Measurements from ENCODE around the gene ZBTB7B.

DNA sequence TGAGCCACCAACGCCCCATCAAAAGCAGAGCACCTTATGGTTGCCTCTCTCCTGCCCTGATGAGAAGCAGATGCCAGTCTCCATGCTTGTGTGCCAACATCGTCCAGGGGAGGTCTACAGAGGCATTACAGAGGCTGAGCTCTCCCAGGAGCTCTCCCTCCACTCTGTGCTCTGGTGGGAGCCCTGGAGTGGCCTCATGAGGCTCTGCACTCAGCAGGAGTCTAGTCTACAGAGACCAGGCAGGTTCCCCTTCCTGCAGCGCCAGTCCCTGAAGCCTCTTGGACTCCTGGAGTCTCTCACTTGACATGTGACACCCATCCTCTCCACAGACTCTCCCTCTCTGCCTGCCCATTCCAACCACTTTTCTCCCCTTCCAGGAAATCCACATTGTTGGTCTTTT is 34.4 kb downstream of the ZBTB7B start:
- TF ChIP-seq, protein P1, sequence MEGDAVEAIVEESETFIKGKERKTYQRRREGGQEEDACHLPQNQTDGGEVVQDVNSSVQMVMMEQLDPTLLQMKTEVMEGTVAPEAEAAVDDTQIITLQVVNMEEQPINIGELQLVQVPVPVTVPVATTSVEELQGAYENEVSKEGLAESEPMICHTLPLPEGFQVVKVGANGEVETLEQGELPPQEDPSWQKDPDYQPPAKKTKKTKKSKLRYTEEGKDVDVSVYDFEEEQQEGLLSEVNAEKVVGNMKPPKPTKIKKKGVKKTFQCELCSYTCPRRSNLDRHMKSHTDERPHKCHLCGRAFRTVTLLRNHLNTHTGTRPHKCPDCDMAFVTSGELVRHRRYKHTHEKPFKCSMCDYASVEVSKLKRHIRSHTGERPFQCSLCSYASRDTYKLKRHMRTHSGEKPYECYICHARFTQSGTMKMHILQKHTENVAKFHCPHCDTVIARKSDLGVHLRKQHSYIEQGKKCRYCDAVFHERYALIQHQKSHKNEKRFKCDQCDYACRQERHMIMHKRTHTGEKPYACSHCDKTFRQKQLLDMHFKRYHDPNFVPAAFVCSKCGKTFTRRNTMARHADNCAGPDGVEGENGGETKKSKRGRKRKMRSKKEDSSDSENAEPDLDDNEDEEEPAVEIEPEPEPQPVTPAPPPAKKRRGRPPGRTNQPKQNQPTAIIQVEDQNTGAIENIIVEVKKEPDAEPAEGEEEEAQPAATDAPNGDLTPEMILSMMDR (IDR thresholded peaks at IDR 0.05), result no peak
- TF ChIP-seq POLR2AphosphoS5 (IDR thresholded peaks at IDR 0.05) (no peak), POLR2A (IDR thresholded peaks at IDR 0.05) (no peak)
